ENCODE measurements around the gene UGT1A9. TPM values are rescaled to one million over a fixed set of nuclear protein-coding genes. Genes with fewer than 3 reads are reported as not detected.

The UGT1A9 gene
- total RNA-seq, 1 experiment from 2014 or later, result not detected

- no peak for DNase-seq (ENCODE audit: extremely low read depth, low read depth)
Measured at GRCh38 chr2:233792720-233793119, 121.0 kb downstream of the UGT1A9 start.

GRCh38 chr2:233793465-233794127 lies 121.9 kb downstream of the UGT1A9 start:
- DNase-seq (ENCODE audit: extremely low read depth, low read depth), result no peak

GRCh38 chr2:233794128-233794658 lies 122.5 kb downstream of the UGT1A9 start:
- DNase-seq (ENCODE audit: extremely low read depth, low read depth), result no peak

GRCh38 chr2:233795735-233796171 lies 124.1 kb downstream of the UGT1A9 start:
- DNase-seq (ENCODE audit: extremely low read depth, low read depth), result no peak

- DNase-seq (ENCODE audit: extremely low read depth, low read depth), result no peak
Measured at GRCh38 chr2:233796254-233796653, 124.6 kb downstream of the UGT1A9 start.

GRCh38 chr2:233798335-233799086 lies 126.8 kb downstream of the UGT1A9 start:
- no peak for DNase-seq (ENCODE audit: extremely low read depth, low read depth)

GRCh38 chr2:233799087-233799665 lies 127.5 kb downstream of the UGT1A9 start:
- no peak for DNase-seq (ENCODE audit: extremely low read depth, low read depth)

- no peak for DNase-seq (ENCODE audit: extremely low read depth, low read depth)
Measured at GRCh38 chr2:233799716-233800115, 128.0 kb downstream of the UGT1A9 start.

- no peak for DNase-seq (ENCODE audit: extremely low read depth, low read depth)
Measured at GRCh38 chr2:233800208-233800607, 128.5 kb downstream of the UGT1A9 start.

GRCh38 chr2:233801357-233802131 lies 129.8 kb downstream of the UGT1A9 start:
- no peak for DNase-seq (ENCODE audit: extremely low read depth, low read depth)

- no peak for DNase-seq (ENCODE audit: extremely low read depth, low read depth)
Measured at GRCh38 chr2:233802132-233802815, 130.6 kb downstream of the UGT1A9 start.

GRCh38 chr2:233803292-233803911 lies 131.7 kb downstream of the UGT1A9 start:
- DNase-seq (ENCODE audit: extremely low read depth, low read depth), result no peak

- no peak for DNase-seq (ENCODE audit: extremely low read depth, low read depth)
Measured at GRCh38 chr2:233803994-233804393, 132.3 kb downstream of the UGT1A9 start.

- no peak for DNase-seq (ENCODE audit: extremely low read depth, low read depth)
Measured at GRCh38 chr2:233807215-233807865, 135.6 kb downstream of the UGT1A9 start.

- DNase-seq (ENCODE audit: extremely low read depth, low read depth), result no peak
Measured at GRCh38 chr2:233807966-233808935, 136.6 kb downstream of the UGT1A9 start.

GRCh38 chr2:233810385-233810784 lies 138.7 kb downstream of the UGT1A9 start:
- no peak for DNase-seq (ENCODE audit: extremely low read depth, low read depth)

GRCh38 chr2:233811087-233811486 lies 139.4 kb downstream of the UGT1A9 start:
- no peak for DNase-seq (ENCODE audit: extremely low read depth, low read depth)

GRCh38 chr2:233811732-233812131 lies 140.0 kb downstream of the UGT1A9 start:
- DNase-seq (ENCODE audit: extremely low read depth, low read depth), result no peak

All from NCI-H460 (cell line).